Posterior vena cava (tissue), 2 donors: ENCODE results near the gene VPS45. TPM values are rescaled to one million over a fixed set of nuclear protein-coding genes. Genes with fewer than 3 reads are reported as not detected.
"Not testable (repeated sequence)": the region's sequence is repeated elsewhere in the genome, so short reads cannot be mapped to it uniquely, and the experiment has no call there.

Source experiments
- DNase-seq: peaks from one replicate; pipeline ENCODE4 v3.0.0-alpha.2; 2020; ENCODE audit warnings: low spot score
- intact Hi-C, 2 donors: fragments of 100-400 bp; cut with DNase I; formaldehyde crosslinking; loops; one replicate each; pipeline versions ENCODE4 v1.14.1 to v1.14.2; 2022 to 2023
- total RNA-seq, 2 donors: library from RNA; stranded (reverse); fragmentation: NEBNext Ultra II Directional; extraction: Animal tissue kit (Norgen Biotek cat#: 25700); gene quantifications; one replicate each; pipeline ENCODE4 v1.2.1, GENCODE V29; 2021
- donor health status: DM: yes; HTN: yes; CAD: no.
- donor health status: DM: yes; HTN: yes; CAD: no.

Gene VPS45
- total RNA-seq, 2 donors from 2014 or later: 42.1 to 44.1 TPM

DNA sequence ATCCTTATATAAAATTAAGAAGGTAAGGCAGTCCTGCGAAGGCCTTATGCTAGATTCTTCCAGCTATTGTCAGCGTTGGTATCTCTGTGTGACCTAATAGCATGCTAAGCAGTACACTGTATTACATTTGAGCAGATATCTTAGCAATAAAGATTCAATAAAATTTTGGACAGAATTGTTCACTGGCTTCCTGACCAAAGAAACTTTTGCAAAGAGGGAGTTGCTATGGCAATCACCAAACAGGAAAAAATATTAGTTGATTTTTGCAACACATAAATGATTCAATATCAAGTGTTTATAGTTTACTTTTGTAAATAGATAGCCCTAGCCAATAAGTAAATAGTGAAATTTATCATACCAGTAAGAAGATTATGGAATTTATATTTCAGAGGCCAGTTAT is 51.1 kb downstream of the VPS45 start:
- intact Hi-C loops: no loop called here
- no peak for DNase-seq

DNA sequence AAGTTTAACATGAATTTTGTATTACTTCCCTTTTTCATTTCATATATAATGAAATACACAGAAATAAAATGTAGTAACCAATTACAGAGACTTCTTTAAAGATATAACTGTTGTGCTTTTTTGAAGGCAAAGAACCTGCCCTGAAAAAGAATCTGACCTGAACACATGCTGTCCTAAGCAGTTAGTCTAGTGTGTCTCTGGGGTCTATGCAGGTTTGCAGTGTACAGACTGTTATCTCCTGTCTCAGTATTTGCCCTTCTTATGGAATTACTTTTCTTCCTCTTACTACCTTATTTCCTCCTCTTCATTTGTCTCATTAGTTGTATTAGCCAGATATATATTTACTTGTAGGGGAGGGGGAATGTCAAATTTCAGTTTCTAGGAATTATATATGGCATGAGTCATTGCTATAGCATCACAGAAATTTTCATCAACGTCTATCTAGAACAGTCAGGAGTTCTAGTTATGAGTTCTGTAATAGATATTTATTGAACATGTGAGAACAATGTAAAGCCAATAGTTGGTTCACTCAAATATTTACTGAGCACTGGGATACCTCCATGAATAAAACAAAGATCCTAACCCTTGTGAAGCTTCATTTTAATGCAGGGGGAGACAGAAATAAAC is 53.8 kb downstream of the VPS45 start:
- intact Hi-C loops: no loop called here
- no peak for DNase-seq

DNA sequence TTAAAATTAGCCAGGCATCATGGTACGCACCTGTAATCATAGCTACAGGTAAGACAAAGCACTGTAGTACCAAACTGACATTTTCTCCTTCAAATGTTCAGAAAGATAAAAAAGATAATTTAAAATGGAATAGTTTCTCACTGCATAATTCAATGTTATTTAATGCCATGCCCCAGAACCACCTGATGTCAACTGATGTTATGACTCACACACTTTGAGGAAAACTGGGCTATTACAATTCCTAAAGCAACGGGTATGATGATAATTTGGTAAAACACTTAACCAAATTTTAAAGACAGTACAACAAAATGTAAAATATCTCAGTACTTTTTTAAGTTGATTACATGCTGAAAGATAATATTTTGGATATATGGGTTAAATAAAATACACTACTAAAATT is 59.2 kb downstream of the VPS45 start:
- intact Hi-C loops: no loop called here
- no peak for DNase-seq

DNA sequence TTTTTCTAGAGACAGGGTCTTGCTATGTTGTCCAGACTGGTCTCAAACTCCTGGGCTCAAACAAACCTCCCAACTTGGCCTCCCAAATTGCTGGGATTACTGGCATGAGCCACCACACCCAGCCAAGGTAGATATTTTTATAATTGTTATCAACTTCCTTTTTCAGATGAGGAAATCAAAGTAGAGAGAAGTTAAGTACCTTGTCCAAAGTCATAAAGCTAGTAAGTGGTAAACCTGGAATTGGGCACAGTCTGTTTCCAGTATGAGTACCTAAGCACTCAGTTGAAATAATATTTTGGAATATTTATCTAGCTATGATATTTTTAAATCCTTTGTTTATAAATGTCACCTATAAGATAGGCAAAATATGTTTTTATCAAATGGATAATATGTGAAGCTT is 59.9 kb downstream of the VPS45 start:
- intact Hi-C loops: no loop called here

DNA sequence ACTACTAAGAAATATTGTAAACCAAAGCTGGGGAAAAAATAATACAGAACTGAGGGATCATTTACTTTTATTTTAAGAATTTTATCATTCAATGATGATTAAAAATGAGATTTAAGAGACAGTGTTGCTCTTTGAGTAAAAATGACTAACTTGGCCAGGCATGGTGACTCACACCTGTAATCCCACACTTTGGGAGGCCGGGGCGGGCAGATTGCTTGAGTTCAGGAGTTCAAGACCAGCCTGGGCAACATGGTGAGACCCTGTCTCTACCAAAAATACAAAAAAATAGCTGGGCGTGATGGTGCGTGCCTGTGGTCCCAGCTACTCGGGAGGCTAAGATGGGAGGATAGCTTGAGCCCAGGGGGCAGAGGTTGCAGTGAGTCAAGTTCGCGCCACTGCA is 60.3 kb downstream of the VPS45 start:
- intact Hi-C loops: no loop called here
- no peak for DNase-seq

More for the DNA sequence above, 59.9 kb downstream of the VPS45 start:
- no peak for DNase-seq

DNA sequence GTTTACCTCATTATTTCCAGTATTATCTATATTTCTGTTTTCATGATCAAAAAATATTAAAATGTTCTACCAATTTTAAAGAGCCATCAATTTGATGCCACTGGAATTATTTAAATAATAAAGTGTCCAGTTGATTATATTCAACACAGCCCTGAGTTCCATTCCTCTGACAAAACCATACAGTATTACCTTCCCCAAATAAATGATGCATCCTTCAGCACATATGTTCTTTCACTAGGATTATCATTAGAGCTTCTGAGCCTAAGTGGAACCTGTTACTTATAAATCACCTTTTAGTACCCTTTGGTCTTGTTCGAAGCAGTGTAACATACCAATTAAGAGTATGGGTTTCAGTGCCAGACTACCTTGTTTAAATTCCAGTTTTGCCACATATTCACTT is 64.8 kb downstream of the VPS45 start:
- intact Hi-C loops: no loop called here
- no peak for DNase-seq

DNA sequence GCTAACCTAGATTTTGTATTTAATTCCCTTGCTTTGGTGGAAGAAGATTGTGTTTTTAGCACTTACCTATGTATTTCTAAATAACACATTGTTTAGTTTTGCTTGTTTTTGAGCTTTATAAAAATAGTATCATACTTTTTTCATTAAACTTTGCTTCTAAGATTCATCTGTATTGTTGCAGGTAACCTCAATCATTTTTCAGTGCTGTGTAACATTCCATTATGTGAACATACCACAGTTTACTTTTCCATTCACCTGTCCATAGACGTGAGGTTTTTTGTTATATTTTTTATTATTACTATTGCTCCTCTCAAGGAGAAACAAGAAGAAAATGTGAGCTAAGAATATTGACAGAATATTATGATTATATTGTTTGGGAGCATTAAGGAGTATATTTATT is 67.0 kb downstream of the VPS45 start:
- intact Hi-C loops: no loop called here
- DNase-seq: no peak

DNA sequence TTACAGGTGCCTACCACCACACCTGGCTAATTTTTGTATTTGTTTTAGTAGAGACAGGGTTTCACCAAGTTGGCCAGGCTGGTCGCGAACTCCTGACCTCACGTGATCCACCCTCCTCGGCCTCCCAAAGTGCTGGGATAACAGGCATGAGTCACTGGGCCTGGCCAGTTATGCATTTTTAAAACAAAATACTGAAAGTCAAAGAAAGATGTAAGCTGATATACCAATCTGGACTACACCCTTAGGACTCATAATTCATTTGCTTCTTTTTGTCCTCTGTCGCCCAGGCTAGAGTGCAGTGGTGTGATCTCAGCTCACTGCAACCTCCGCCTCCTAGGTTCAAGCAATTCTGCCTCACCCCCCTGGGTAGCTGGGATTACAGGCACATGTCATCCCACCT is 67.8 kb downstream of the VPS45 start:
- DNase-seq, intact Hi-C loops: not testable (repeated sequence)

DNA sequence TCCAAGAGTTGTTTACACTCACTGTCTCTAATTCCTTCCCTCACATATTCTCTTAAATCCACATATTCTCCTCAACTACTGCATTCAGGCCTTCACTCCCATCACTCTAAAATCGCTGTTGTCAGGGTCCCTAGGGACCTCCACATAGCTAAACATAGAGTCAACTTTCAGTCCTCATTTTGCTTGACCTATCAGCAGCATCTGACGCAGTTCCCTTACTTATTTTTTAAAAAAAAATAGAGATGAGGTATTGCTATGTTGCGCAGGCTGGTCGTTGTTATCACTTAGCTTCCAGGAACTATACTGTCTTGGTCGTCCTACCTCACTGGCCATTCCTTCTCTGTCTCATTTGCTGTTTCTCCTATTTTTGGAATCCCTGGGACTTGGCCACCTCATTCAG is 70.5 kb downstream of the VPS45 start:
- DNase-seq: no peak
- intact Hi-C loops: no loop called here

DNA sequence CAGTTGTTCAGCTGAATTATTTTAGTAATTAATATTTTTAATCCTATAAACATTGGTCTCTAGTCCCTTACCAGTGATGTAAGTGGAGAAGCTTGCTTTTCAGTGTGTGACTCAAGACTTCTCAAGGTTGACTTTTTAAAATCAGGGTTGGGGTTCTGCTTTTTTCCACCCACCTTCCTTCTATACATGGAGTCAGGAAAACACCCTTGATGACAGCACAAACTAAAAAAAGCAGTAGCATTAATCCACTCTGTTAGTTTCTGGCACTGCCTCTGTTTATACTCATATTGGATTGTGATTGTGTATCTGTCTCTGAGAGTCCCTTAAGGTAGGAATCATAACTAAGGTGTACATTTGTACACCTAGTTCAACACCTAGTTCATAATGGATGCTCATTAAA is 73.9 kb downstream of the VPS45 start:
- no peak for DNase-seq
- intact Hi-C loops: no loop called here

DNA sequence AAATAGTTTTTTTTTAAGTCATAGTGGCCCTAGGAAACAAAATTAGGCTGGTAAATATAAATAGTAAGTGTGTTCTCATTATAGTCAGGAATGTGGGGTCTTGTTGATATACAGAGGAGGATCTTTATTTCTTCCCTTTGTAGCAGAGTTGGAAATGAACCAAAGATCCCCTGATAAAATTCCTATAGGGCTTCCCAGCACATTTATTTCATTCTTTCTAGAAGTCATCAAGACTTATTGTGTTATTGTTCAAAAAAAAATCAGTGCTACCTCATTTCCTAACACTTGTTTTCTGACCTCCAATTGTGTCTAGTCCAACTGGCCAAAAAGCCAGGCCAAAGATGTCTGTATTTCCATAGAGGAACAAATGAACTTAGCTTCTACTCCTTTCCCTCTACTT is 74.5 kb downstream of the VPS45 start:
- intact Hi-C loops: no loop called here
- no peak for DNase-seq

DNA sequence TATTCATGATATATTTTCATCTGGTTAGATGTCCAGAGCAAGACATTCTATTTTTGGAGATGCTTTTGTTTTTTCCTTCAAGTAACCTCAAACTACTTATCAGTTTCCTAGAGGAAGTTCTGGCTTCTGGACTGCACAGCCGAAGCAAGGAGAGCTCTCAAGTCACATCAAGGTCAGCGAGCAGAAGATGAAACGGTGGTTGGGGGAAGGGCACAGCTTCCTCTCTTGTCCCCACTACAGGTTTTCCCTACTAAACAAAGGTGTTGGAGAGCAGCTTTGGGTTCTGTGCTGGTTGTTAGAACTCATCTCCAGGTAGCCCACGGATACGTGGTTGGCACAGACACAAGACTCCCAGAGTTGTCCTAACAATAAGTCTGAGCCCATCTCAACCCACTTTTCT is 77.0 kb downstream of the VPS45 start:
- intact Hi-C loops: no loop called here
- DNase-seq: no peak

DNA sequence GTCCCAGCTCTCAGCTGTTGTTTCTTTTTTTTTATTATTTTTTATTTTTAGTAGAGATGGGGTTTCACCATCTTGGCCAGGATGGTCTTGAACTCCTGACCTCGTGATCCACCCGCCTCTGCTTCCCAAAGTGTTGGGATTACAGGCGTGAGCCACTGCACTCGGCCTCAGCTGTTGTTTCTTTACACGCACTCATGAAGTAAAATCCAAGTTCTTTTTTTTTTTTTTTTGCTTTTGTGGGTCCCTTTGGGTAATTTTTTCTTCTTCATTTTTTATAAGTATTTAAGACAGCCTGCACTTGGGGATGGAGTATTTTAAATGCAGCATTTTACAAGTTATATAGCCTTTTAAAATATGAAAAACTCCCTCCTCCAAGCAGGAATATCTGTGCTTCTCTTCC is 78.4 kb downstream of the VPS45 start:
- intact Hi-C loops, DNase-seq: not testable (repeated sequence)

DNA sequence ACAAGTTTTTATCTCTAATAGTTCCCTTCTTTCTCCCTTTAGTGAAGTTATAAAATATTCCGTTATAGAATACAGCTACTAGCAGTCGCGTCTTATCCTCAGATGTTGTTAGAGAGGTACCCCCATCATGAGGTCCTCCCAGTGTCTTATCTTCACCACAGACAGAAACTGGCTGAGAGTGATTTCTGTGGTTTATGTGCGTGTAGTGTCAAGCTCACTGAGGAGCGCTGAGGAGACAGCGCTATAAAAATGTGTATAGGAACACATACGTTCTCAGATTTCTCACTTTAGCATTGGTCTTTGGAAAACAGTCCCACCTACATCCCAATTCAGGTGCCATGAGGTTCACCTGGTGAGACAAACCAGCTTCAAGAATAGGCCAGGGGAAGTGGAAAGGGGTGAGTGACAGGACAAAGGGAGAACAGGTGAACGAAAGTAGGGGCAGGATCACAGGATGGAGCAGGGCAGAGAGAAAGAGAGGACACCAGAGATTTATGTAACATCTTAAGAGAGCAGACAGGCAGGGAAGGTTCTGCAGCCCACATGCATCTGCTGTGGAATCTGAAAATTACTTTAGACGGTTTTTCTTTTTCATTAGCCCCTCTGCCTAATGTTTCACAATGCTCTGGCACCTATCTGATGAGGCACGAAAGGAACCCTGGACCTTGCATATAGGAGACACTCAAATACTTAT is 79.4 kb downstream of the VPS45 start:
- no peak for DNase-seq
- intact Hi-C loops: no loop called here

DNA sequence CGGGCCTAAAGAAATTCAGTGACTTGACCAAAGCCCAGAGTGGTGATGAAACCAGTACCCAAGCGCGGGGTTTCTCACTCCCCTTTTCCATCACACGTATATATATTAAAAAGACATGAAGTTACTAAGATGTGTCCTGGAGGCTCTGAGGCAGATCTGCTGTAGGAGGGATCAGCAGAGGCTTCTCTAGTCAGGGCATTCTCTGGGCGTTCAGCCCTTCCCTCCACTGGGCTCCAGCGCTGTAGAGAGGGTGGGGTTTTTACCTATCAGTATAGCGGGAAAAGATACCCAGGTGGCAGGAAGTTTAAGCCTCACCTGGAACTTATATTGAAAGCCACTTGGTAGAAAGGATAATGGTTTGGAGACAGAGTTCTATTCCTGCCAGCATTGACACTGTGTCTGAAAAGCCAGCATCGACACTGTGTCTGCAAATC is 81.3 kb downstream of the VPS45 start:
- intact Hi-C loops: no loop called here
- DNase-seq: no peak

DNA sequence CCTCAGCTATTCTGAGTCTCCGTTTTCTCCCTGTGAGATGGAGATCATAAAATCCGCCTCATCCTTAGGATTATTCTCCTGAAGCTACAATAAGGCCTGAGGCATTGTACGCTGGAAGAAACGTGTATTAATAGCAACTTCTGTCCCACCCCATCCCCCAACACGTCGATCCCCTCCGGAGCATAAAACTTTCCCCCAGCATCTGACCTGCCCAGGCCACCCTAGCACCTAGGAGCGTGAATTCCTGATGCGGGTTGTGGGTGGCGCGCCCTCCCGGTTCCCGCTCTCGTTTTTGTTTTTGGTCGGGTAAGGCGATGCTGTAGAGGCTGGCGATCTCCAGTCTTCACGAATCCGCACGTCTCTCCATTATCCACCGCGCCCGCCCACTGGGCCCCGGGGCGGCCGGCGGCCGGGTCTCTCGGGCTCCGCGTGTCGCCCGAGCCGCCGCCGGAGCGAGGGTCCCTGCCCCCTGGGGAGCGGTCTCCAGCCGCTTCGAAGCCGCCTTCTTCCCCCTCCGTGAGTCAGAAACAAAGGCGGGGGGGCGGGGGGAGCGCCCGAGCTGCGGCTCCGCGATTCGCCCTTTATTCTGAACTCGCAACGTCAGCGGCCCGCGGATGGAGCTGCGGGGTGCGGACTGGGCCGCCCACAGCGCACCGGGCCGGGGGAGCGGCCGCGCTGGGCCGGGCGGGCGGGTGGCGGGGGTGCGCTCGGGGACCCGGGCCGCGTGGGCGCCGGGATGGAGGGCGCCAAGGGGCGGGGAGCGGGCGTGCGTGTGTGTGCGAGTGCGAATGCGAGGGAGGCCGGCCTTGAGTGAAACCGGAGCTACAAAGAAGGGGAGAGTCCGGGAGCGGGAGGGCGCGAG is 81.9 kb downstream of the VPS45 start, which contains the start of gene PLEKHO1:
PLEKHO1 (plus strand) TSS at position 646 of the 862 bp plus-strand sequence. CDS start 342 bp downstream, outside the sequence.
- intact Hi-C loops: no loop called here
- peak; percentile 96 for DNase-seq

DNA sequence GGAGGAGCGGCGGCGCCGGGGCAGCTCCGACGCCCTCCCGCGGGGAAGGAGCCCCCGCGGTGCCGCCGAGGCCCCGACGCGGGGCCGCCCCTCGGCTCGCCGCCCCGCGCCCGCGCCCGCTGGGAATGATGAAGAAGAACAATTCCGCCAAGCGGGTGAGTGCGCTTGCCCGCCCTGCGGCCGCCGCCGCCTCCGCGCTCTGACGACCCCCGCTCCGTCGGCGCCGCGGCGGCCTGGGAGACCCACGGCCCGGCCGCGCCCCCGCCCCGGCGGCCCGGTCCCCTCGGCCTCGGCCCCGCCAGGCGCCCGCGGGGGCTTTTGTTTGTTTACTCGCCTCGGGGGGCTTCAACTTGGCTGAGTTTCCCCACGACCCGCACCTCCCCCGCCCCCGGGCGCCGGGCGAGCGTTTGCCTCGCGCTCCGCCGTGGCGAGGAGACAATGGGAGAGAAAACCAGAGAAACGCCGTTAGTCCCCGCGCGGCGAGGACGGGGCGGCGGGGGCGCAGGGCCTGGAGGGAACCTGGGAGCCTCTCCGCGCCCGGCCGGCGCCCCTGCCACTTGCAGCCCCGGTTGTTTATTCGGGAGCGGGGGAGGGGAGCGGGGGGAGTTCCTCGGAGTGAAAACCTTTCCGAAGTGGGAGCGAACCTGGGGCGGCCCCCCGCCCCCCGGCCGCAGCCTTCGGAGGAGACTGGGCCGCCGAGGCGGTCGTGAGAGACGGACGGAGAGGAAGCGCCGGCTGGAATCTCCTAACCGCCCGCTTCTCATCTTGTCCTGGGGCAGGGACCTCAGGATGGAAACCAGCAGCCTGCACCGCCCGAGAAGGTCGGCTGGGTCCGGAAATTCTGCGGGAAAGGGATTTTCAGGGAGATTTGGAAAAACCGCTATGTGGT is 82.8 kb downstream of the VPS45 start:
- intact Hi-C loops: no loop called here

DNA sequence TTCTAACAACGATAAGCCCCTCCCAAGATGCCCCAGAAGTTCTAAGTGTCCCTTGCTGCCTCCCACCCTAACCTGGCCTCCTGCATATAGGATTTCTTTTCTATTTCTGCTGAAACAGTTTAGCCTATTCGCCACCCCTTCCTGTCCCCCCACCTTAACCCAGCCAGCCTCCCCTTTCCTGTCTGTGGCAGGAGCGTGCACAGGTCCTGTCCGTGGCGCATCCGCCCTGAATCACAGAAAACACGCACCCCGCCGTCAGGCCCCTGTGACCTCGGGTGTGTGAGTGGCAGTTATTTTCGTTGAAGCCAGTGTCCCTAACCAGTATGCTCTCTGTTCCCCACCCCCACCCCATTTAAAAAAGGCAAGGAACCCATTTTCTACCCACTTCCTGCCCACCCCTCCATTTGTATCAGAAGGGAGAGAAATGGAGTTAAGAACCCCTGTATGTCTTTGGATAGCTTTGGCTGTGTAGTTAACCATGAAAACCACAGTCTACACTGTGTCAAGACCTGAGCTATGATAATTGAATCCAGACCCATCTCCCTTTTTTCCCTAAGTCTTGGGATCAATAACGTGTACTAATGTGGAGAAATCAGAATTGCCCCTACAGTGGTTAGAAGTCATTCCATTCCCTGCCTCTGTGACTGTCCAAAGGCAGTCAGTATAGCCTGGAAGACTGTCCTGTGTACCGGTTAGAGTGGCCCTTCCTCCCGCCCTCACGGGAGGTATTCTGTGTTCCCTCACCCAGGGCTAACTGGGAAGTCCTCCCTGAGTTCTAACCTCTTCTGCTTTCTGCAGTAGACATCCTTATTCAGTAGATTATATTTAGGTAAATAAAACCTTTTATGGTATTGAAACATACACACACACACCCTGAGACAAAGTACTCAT is 84.0 kb downstream of the VPS45 start:
- DNase-seq: no peak
- intact Hi-C loops: no loop called here

More for the DNA sequence above, 82.8 kb downstream of the VPS45 start:
- no peak for DNase-seq
